NB4 (cell line): Measurements from ENCODE around the gene GMIP.
A peak's percentile ranks its signal among the peaks of the same experiment; 100 is the strongest.

ENCODE experiments used
- DNase-seq: peaks from one replicate; pipeline ENCODE4 v3.0.0; 2010; ENCODE audit warnings: low read depth
- H3K4me3 ChIP-seq: one replicate; pipeline ENCODE4 v1.5.1; 2011; ENCODE audit warnings: mild to moderate bottlenecking, low read depth, low read length, moderate library complexity
- MYC ChIP-seq: IDR thresholded peaks from 2 replicates; pipeline ENCODE4 v1.6.1; 2011; ENCODE audit warnings: low read depth, low read length
- POLR2A ChIP-seq: IDR thresholded peaks from 2 replicates; pipeline ENCODE4 v1.6.1; 2011; ENCODE audit warnings: mild to moderate bottlenecking; ENCODE audit not compliant: insufficient read length; ENCODE audit errors: extremely low read depth
- TF ChIP-seq, protein P1 (sequence below): IDR thresholded peaks from 2 replicates; pipeline ENCODE4 v1.6.1; 2011; ENCODE audit warnings: low read depth, low read length
- TF ChIP-seq, protein P2 (sequence below): IDR thresholded peaks from one replicate; pipeline ENCODE4 v1.5.1; 2012; ENCODE audit warnings: low read depth, low read length

The GMIP gene

DNA sequence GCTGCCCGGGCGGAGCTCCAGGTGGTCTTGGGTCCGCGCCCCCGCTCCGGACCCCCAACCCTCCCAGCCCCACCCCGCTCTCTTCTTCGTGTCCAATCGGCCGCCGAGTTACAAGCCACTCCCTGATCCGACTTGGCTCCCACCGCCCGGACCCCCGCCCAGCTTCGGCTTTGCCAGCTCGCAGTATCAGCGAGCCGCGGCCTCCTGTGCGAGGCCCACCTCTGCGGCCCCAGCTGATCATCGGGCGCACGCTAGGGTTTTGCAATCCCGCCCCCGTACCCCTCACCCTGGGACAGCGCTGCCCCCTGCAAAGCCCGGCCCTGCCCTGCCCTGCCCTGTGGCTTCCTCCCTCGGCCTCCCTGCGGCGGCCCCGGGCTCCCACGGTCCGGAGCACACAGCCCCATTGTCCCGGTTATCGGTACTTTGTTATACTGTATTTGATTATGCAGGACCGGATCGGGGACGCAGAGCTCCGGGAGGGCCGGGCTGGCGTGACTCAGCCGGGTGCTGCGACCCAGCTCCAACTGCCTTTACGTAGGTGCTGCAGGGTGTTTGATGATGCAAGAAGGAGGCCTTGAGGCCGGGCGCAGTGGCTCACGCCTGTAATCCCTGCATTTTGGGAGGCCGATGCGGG lies 14.8 kb downstream of the GMIP start:
- no peak overlapping the region for H3K4me3 ChIP-seq
- TF ChIP-seq MYC = peak; percentile 24; the same call in 1 of the 2 replicates
- no peak for TF ChIP-seq POLR2A
- DNase-seq = peak; percentile 93

DNA sequence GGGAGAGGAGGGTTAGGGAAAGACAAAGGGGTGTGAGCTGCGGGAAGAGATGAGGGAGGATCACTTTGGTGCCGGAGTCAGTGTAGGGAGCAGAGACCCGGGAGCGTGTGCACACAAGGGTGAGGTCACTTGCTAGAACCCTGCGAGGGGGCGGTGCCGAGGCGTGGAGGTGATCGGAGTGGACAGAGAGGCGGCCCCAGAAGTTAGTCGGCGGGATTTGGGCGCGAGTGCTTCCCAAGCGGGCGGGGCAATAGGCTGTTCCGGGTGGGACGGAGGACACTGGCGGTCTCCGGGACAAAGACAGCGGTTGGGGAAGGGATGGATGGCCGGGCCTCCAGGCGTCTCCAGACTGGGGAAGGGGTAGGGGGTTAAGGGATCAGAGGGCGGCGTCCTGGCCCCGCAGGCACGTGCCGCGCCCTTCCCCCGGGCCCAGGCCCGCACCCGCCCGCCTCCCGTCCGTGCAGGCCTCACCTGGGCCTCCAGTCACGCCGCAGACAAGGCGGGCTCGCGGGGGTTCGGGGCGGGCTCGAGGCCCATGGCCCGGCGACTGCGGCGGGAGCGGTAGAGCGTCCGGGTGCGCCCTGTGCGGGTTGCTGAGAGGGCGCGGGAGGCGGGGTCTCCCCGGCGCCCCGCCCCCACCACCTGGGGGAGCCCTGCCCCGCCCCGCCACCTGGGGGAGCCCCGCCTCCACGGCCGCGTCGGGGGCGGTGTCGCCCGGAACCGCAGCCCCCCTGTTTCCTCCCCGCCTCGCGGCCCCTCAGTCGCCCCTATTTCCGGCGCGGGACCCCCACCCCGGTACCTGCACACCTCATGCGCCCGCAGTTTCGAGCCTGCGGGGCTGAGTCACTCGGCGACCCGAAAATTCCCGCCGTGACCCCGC lies 15.6 kb downstream of the GMIP start, which contains the start of gene LPAR2:
LPAR2 (minus strand) TSS at position 600 of the 880 bp plus-strand sequence. CDS start 945 bp downstream, outside the sequence.
- DNase-seq = no peak
- TF ChIP-seq, protein P1, sequence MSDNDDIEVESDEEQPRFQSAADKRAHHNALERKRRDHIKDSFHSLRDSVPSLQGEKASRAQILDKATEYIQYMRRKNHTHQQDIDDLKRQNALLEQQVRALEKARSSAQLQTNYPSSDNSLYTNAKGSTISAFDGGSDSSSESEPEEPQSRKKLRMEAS = no peak
- TF ChIP-seq, protein P2, sequence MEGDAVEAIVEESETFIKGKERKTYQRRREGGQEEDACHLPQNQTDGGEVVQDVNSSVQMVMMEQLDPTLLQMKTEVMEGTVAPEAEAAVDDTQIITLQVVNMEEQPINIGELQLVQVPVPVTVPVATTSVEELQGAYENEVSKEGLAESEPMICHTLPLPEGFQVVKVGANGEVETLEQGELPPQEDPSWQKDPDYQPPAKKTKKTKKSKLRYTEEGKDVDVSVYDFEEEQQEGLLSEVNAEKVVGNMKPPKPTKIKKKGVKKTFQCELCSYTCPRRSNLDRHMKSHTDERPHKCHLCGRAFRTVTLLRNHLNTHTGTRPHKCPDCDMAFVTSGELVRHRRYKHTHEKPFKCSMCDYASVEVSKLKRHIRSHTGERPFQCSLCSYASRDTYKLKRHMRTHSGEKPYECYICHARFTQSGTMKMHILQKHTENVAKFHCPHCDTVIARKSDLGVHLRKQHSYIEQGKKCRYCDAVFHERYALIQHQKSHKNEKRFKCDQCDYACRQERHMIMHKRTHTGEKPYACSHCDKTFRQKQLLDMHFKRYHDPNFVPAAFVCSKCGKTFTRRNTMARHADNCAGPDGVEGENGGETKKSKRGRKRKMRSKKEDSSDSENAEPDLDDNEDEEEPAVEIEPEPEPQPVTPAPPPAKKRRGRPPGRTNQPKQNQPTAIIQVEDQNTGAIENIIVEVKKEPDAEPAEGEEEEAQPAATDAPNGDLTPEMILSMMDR = no peak
- TF ChIP-seq POLR2A (no peak), MYC (no peak)
- H3K4me3 ChIP-seq = no peak within 1 kb of the TSS

DNA sequence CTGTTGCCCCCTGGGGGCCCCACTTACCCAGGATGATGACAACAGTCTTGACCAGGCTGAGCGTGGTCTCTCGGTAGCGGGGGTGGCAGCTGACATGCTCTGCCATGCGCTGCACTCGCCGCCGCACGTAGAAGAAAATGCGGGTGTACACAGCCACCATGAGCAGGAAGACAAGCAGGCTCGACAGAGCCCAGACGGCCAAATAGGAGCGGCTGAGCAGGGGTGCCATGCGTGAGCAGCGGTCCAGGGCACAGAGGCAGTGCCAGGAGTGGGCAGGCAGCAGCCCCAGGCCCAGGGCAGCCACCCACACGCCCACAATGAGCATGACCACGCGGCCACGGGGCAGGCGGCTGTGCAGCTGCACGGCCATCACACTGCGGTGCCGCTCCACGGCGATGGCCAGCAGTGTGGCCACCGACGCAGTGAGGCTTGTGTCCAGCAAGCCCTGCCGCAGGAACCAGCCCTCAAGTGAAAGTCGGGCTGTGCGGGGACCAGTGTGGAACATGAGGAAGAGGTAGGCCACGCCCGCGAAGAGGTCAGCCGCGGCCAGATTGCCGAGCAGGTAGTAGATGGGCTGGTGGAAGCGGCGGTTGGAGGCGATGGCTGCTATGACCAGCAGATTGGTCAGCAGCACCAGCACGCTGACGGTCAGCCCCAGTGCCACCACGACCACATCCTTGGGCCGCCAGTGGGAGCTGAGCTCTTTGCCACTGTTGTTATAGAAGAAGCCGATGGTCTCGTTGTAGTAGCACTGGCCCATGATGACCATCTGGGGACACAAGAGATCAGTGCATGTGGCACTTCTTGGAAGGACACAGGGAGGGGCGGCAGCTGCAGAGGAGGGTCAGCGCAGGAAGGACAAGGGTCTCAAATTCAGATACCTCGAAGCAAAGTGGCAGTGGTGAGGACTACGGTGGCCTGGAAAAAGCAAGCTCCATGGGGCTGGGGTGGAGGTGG lies 16.7 kb downstream of the GMIP start:
- TF ChIP-seq POLR2A = no peak
- TF ChIP-seq, protein P2 = no peak
- TF ChIP-seq MYC = no peak
- TF ChIP-seq, protein P1 = no peak
- no peak overlapping the region for H3K4me3 ChIP-seq

DNA sequence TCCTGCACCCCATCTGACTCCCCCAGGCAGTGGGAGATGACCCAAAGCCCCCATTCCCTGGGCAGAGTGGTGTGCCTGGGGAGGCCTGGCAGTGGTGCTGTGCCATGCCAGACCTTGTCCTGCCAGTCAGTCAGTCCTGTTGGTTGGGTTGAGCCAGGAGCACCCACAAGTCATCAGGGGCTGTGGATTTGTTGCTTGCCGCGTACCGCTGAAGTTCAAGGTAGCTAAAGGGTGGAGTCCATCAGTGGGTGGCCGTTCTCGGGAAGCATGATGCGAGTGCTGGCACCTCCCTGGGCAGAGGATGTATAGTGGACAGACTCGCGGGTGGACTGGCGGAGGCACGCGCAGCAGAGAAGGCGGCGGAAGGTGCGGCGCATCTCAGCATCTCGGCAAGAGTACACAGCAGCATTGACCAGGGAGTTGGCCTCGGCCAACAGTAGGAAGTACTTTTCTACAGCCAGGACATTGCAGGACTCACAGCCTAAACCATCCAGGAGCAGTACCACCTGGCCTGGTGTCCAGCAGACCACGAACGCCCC lies 19.4 kb downstream of the GMIP start:
- no peak overlapping the region for H3K4me3 ChIP-seq
- no peak for DNase-seq
- no peak for TF ChIP-seq MYC
- no peak for TF ChIP-seq POLR2A
- TF ChIP-seq, protein P1 = no peak
- TF ChIP-seq, protein P2 = no peak

More for the DNA sequence above, 16.7 kb downstream of the GMIP start:
- DNase-seq = no peak

DNA sequence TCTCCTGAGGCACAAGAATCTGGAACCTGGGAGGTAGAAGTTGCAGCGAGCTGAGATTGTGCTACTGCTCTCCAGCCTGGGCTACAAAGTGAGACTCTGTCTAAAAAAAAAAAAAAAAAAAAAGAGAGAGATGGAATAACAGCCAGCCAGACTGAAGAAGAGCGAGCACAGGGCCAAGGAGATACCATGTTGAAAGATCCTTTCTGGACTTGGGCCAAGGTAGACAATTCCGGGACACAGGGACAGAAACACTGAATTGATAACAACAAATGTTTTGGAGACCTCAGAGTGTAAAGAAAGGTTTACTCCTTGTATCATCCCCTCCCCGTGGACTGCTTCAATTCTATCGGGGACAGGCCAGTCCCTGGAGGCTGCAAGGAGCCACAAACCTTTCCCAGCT lies 20.1 kb downstream of the GMIP start:
- no peak for DNase-seq
- H3K4me3 ChIP-seq = no peak overlapping the region
- TF ChIP-seq, protein P1 = no peak
- TF ChIP-seq, protein P2 = no peak
- TF ChIP-seq MYC = no peak
- TF ChIP-seq POLR2A = no peak
